SK-N-SH treated with all-trans-retinoic acid at 6 μM for 48 hours (cell line): Measurements from ENCODE around the gene ZNF236.
"Not testable (repeated sequence)": the region's sequence is repeated elsewhere in the genome, so short reads cannot be mapped to it uniquely, and the experiment has no call there.

Experiments
- ATAC-seq: fragments of 200-7000 bp; cut with Tn5 transposase; 3 replicates; pipeline ENCODE4 v1.9.1; 2020; ENCODE audit warnings: mild to moderate bottlenecking, moderate library complexity
- ARNTL ChIP-seq: fragments of 450-650 bp; formaldehyde crosslinking; IDR thresholded peaks from 2 replicates; pipeline ENCODE4 v1.5.0; 2020; ENCODE audit warnings: low read depth, mild to moderate bottlenecking, moderate library complexity, borderline replicate concordance
- CREB5 ChIP-seq: fragments of 250-450 bp; sonication (Bioruptor Pico); IDR thresholded peaks from 2 replicates; pipeline ENCODE4 v1.5.1; 2020; ENCODE audit warnings: low read depth, mild to moderate bottlenecking, moderate library complexity
- CSDC2 ChIP-seq: fragments of 250-450 bp; sonication (Bioruptor Pico); IDR thresholded peaks from 2 replicates; pipeline ENCODE4 v1.5.0; 2020; ENCODE audit warnings: mild to moderate bottlenecking, moderate library complexity
- CSRNP3 ChIP-seq: fragments of 250-450 bp; sonication (Bioruptor Pico); IDR thresholded peaks from 2 replicates; pipeline ENCODE4 v1.5.1; 2021; ENCODE audit warnings: mild to moderate bottlenecking, moderate library complexity
- ESRRG ChIP-seq: fragments of 250-450 bp; sonication (Bioruptor Pico); IDR thresholded peaks from 2 replicates; pipeline ENCODE4 v1.6.1; 2021; ENCODE audit warnings: mild to moderate bottlenecking
- GLIS3 ChIP-seq: fragments of 250-450 bp; sonication (Bioruptor Pico); IDR thresholded peaks from 2 replicates; pipeline ENCODE4 v1.5.0; 2020; ENCODE audit warnings: mild to moderate bottlenecking, moderate library complexity
- ISL1 ChIP-seq: fragments of 250-450 bp; sonication (Bioruptor Pico); IDR thresholded peaks from 2 replicates; pipeline ENCODE4 v2.1.2; 2022; ENCODE audit warnings: mild to moderate bottlenecking, moderate library complexity
- OSR1 ChIP-seq: fragments of 250-450 bp; sonication (Bioruptor Pico); IDR thresholded peaks from 2 replicates; pipeline ENCODE4 v1.8.0; 2022; ENCODE audit warnings: moderate library complexity, mild to moderate bottlenecking, inconsistent platforms
- POU6F1 ChIP-seq: fragments of 250-450 bp; sonication (Bioruptor Pico); IDR thresholded peaks from 2 replicates; pipeline ENCODE4 v1.8.0; 2021; ENCODE audit warnings: low read depth, mild to moderate bottlenecking, moderate library complexity, borderline replicate concordance
- TCF4 ChIP-seq: fragments of 250-450 bp; sonication (Bioruptor Pico); IDR thresholded peaks from 2 replicates; pipeline ENCODE4 v1.8.0; 2021; ENCODE audit warnings: mild to moderate bottlenecking, moderate library complexity, borderline replicate concordance
- TOX ChIP-seq: fragments of 250-450 bp; sonication (Bioruptor Pico); IDR thresholded peaks from 2 replicates; pipeline ENCODE4 v1.8.0; 2021; ENCODE audit warnings: mild to moderate bottlenecking, moderate library complexity, borderline replicate concordance
- TSHZ2 ChIP-seq: fragments of 250-450 bp; sonication (Bioruptor Pico); IDR thresholded peaks from 2 replicates; pipeline ENCODE4 v1.5.0; 2020; ENCODE audit warnings: mild to moderate bottlenecking, moderate library complexity
- ZC3H10 ChIP-seq: fragments of 250-450 bp; sonication (Bioruptor Pico); IDR thresholded peaks from 2 replicates; pipeline ENCODE4 v1.5.1; 2021; ENCODE audit warnings: mild to moderate bottlenecking, moderate library complexity
- ZFP30 ChIP-seq: fragments of 450-650 bp; formaldehyde crosslinking; IDR thresholded peaks from 2 replicates; pipeline ENCODE4 v1.5.0; 2022; ENCODE audit warnings: mild to moderate bottlenecking, moderate library complexity
- ZNF565 ChIP-seq: fragments of 450-650 bp; formaldehyde crosslinking; conservative IDR thresholded peaks from 2 replicates; pipeline ENCODE4 v1.5.0; 2020; ENCODE audit warnings: low read depth, mild to moderate bottlenecking, moderate library complexity
- ZNF8 ChIP-seq: fragments of 450-650 bp; formaldehyde crosslinking; IDR thresholded peaks from 2 replicates; pipeline ENCODE4 v1.5.0; 2020; ENCODE audit warnings: mild to moderate bottlenecking, moderate library complexity

Gene ZNF236

GRCh38 chr18:76962851-76963250 is 140.5 kb downstream of the ZNF236 start (continued):
- TF ChIP-seq TSHZ2 (CRISPR knock-in tag) (no peak), ZC3H10 (CRISPR knock-in tag) (no peak), CSDC2 (no peak)
- TF ChIP-seq, all 23 proteins: peak for 0

GRCh38 chr18:76963936-76964335 is 141.6 kb downstream of the ZNF236 start:
- TF ChIP-seq TCF4 (CRISPR knock-in tag) (no peak), ESRRG (no peak), ARNTL (no peak), ZFP30 (CRISPR knock-in tag) (no peak), TOX (CRISPR knock-in tag) (no peak), ZC3H10 (CRISPR knock-in tag) (no peak), ZNF565 (CRISPR knock-in tag) (no peak), POU6F1 (CRISPR knock-in tag) (no peak), CSRNP3 (CRISPR knock-in tag) (no peak), CREB5 (CRISPR knock-in tag) (no peak), ISL1 (CRISPR knock-in tag) (no peak), OSR1 (no peak), ZNF8 (no peak), CSDC2 (no peak)
- no peak for ATAC-seq

- ATAC-seq: not testable (repeated sequence)
These were observed 143.3 kb downstream of the ZNF236 start for GRCh38 chr18:76965555-76966151.

- ATAC-seq: not testable (repeated sequence)
These were observed 144.9 kb downstream of the ZNF236 start for GRCh38 chr18:76967299-76967698.

- no peak for ATAC-seq
- no peak for TF ChIP-seq CSRNP3 (CRISPR knock-in tag)
- TF ChIP-seq ZFP30 (CRISPR knock-in tag): no peak
- no peak for TF ChIP-seq GLIS3 (CRISPR knock-in tag)
- no peak for TF ChIP-seq TOX (CRISPR knock-in tag)
- TF ChIP-seq, all 23 proteins: peak for 0
These were observed 145.5 kb downstream of the ZNF236 start for GRCh38 chr18:76967721-76968472.
